Measurements from ENCODE around the gene FOXI1. TPM values are rescaled to one million over a fixed set of nuclear protein-coding genes. Genes with fewer than 3 reads are reported as not detected.

Gene FOXI1
- total and polyA plus RNA-seq, 2 experiments from 2014 or later = not detected

DNA sequence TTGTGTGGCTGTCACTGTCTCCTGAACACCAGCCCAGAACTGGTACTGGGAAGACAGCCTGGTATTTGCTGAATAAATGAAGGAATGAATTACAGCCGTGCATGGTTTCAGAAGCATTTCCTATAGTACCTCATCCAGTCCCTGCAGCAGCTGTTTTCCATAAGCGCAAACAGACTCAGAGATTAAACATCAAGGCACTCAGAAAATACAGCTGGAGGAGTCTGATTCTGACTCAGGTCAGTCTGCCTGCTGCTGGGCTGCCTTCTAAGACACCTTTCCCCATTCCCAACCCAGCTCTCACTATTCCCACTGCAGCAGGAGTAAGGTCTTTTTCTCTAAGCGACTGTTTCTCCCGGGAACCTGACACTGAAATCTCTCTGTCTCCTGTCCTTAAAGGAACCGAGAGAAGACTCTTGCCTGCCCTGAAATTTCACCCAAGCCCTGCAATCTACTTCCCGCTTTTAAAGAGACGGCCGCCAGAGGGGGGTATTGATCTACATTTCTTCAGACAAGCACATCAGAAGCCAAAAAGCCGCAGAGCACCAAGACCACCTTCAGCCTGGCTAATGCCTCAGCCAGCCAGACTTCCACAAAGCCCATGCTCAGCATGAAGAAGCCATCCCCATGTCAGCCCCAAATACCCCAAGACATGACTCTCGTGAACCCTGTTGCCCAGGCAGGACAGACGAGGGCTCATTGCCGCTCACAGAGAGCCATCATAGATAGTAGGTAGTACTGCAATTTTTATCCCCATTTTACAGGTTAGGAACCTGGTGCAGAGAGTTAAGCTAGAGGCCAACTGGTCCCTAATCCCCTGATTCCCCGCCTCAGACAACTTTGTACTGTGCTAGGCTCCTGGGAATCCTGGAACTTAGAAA is 5.4 kb upstream of the FOXI1 start:
- H3K9me3 ChIP-seq (ENCODE audit: low read depth) = no peaks in the 10 kb centered on the region
- H3K4me1 ChIP-seq (ENCODE audit: insufficient read depth) = no peaks in the 10 kb centered on the region
- peak; percentile 92 for DNase-seq (ENCODE audit: low spot score)
- H3K4me2 ChIP-seq = no peak overlapping the region
- no peaks in the 10 kb centered on the region for H4K20me1 ChIP-seq (ENCODE audit: insufficient read depth, poor library complexity, severe bottlenecking)
- H3K9me2 ChIP-seq (replicated peaks; ENCODE audit: insufficient read depth) = no peaks in the 10 kb centered on the region
- H3K79me2 ChIP-seq = no peaks in the 10 kb centered on the region
- no peak overlapping the region for H2AFZ ChIP-seq
- H3K27me3 ChIP-seq = no peaks in the 10 kb centered on the region
- H3K27ac ChIP-seq = no peak overlapping the region
- no peak overlapping the region for H3K4me3 ChIP-seq
- TF ChIP-seq, protein P1, sequence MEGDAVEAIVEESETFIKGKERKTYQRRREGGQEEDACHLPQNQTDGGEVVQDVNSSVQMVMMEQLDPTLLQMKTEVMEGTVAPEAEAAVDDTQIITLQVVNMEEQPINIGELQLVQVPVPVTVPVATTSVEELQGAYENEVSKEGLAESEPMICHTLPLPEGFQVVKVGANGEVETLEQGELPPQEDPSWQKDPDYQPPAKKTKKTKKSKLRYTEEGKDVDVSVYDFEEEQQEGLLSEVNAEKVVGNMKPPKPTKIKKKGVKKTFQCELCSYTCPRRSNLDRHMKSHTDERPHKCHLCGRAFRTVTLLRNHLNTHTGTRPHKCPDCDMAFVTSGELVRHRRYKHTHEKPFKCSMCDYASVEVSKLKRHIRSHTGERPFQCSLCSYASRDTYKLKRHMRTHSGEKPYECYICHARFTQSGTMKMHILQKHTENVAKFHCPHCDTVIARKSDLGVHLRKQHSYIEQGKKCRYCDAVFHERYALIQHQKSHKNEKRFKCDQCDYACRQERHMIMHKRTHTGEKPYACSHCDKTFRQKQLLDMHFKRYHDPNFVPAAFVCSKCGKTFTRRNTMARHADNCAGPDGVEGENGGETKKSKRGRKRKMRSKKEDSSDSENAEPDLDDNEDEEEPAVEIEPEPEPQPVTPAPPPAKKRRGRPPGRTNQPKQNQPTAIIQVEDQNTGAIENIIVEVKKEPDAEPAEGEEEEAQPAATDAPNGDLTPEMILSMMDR (IDR thresholded peaks at IDR 0.05; ENCODE audit: poor library complexity) = peak; percentile 86
- no peak for TF ChIP-seq EZH2phosphoT487 (IDR thresholded peaks at IDR 0.05; ENCODE audit: low read depth, severe bottlenecking, unreplicated experiment)
- 25% methylated on average over 13 of the region's 13 CpGs for WGBS (ENCODE audit: low lambda C conversion rate, missing lambda C conversion rate)
- H3K36me3 ChIP-seq (replicated peaks; ENCODE audit: insufficient read depth, low read depth) = no peaks in the 10 kb centered on the region

- Histone ChIP-seq H3K4me2 (no peak overlapping the region), H3K9me3 (ENCODE audit: low read depth) (no peaks in the 10 kb centered on the region), H3K4me3 (no peak overlapping the region), H3K27me3 (no peaks in the 10 kb centered on the region), H3K4me1 (ENCODE audit: insufficient read depth) (no peaks in the 10 kb centered on the region), H3K36me3 (replicated peaks; ENCODE audit: insufficient read depth, low read depth) (no peaks in the 10 kb centered on the region), H3K79me2 (no peaks in the 10 kb centered on the region), H3K9me2 (replicated peaks; ENCODE audit: insufficient read depth) (no peaks in the 10 kb centered on the region), H4K20me1 (ENCODE audit: insufficient read depth, poor library complexity, severe bottlenecking) (no peaks in the 10 kb centered on the region), H3K27ac (no peak overlapping the region), H2AFZ (no peak overlapping the region)
- no peak for DNase-seq (ENCODE audit: low spot score)
- TF ChIP-seq EZH2phosphoT487 (IDR thresholded peaks at IDR 0.05; ENCODE audit: low read depth, severe bottlenecking, unreplicated experiment) (no peak), EZH2 (IDR thresholded peaks at IDR 0.05; ENCODE audit: borderline replicate concordance) (no peak)
- TF ChIP-seq, protein P1 (IDR thresholded peaks at IDR 0.05; ENCODE audit: poor library complexity) = no peak
- 82% methylated on average over 1 of the region's 1 CpG for WGBS (ENCODE audit: low lambda C conversion rate, missing lambda C conversion rate)
Measured at GRCh38 chr5:170103447-170103846, 2.2 kb upstream of the FOXI1 start.

- Histone ChIP-seq H3K27me3 (no peaks in the 10 kb centered on the region), H3K27ac (no peak overlapping the region), H3K9me2 (replicated peaks; ENCODE audit: insufficient read depth) (no peaks in the 10 kb centered on the region), H2AFZ (no peak overlapping the region), H3K36me3 (replicated peaks; ENCODE audit: insufficient read depth, low read depth) (no peaks in the 10 kb centered on the region), H4K20me1 (ENCODE audit: insufficient read depth, poor library complexity, severe bottlenecking) (no peaks in the 10 kb centered on the region), H3K4me2 (no peak overlapping the region), H3K4me1 (ENCODE audit: insufficient read depth) (no peaks in the 10 kb centered on the region), H3K4me3 (no peak overlapping the region), H3K9me3 (ENCODE audit: low read depth) (no peaks in the 10 kb centered on the region), H3K79me2 (no peaks in the 10 kb centered on the region)
- TF ChIP-seq, protein P1 (IDR thresholded peaks at IDR 0.05; ENCODE audit: poor library complexity) = no peak
- TF ChIP-seq EZH2phosphoT487 (IDR thresholded peaks at IDR 0.05; ENCODE audit: low read depth, severe bottlenecking, unreplicated experiment) (no peak), EZH2 (IDR thresholded peaks at IDR 0.05; ENCODE audit: borderline replicate concordance) (no peak)
- WGBS (ENCODE audit: low lambda C conversion rate, missing lambda C conversion rate) = 91% methylated on average over 6 of the region's 6 CpGs
- no peak for DNase-seq (ENCODE audit: low spot score)
Measured at GRCh38 chr5:170104299-170104698, 1.4 kb upstream of the FOXI1 start.

All from hepatocyte (in vitro differentiated cells).